GM23338 (cell line): ENCODE data around the gene FOXF1. TPM values are rescaled to one million over a fixed set of nuclear protein-coding genes. Genes with fewer than 3 reads are reported as not detected.

ENCODE experiments used
- ATAC-seq: fragments of 200-7000 bp; cut with Tn5 transposase; 3 replicates; pipeline ENCODE4 v1.9.1; 2020
- DNase-seq: peaks from one replicate; pipeline ENCODE4 v3.0.0-alpha.2; 2015; ENCODE audit warnings: low spot score
- H2AFZ ChIP-seq: fragments of 200-600 bp; sonication (generic); 2 replicates; pipeline ENCODE4 v1.8.0; 2016; ENCODE audit warnings: antibody characterized with exemption, mild to moderate bottlenecking, moderate library complexity
- H3F3A ChIP-seq: fragments of 200-600 bp; sonication (generic); replicated peaks from 2 replicates; pipeline ENCODE4 v1.8.0; 2017; ENCODE audit warnings: antibody characterized with exemption, mixed run types, low read depth
- H3K27ac ChIP-seq: fragments of 200-600 bp; sonication (generic); 2 replicates; pipeline ENCODE4 v1.6.1; 2016; ENCODE audit warnings: low read depth
- H3K27me3 ChIP-seq: fragments of 200-600 bp; sonication (generic); 2 replicates; pipeline ENCODE4 v1.8.0; 2016; ENCODE audit warnings: mild to moderate bottlenecking, mixed run types, moderate library complexity; ENCODE audit not compliant: insufficient read depth
- H3K36me3 ChIP-seq: fragments of 200-600 bp; sonication (generic); 2 replicates; pipeline ENCODE4 v1.8.0; 2016; ENCODE audit warnings: mild to moderate bottlenecking; ENCODE audit not compliant: insufficient read depth
- H3K4me1 ChIP-seq: fragments of 200-600 bp; sonication (generic); 2 replicates; pipeline ENCODE4 v1.8.0; 2016; ENCODE audit warnings: mild to moderate bottlenecking, moderate library complexity; ENCODE audit not compliant: insufficient read depth
- H3K4me2 ChIP-seq: fragments of 200-600 bp; sonication (generic); 2 replicates; pipeline ENCODE4 v1.7.1; 2017; ENCODE audit warnings: mixed run types
- H3K4me3 ChIP-seq: fragments of 200-600 bp; sonication (generic); 2 replicates; pipeline ENCODE4 v1.6.1; 2016; ENCODE audit warnings: mixed run types
- H3K79me2 ChIP-seq: fragments of 200-600 bp; sonication (generic); replicated peaks from 2 replicates; pipeline ENCODE4 v1.8.0; 2017; ENCODE audit warnings: mild to moderate bottlenecking; ENCODE audit not compliant: insufficient read depth
- H3K9me2 ChIP-seq: fragments of 200-600 bp; sonication (generic); 2 replicates; pipeline ENCODE4 v1.8.0; 2017; ENCODE audit not compliant: insufficient read depth
- H4K20me1 ChIP-seq: fragments of 200-600 bp; sonication (generic); replicated peaks from 2 replicates; pipeline ENCODE4 v1.8.0; 2017; ENCODE audit warnings: mild to moderate bottlenecking; ENCODE audit not compliant: insufficient read depth
- H3K27ac Mint-ChIP-seq: 2 replicates; pipeline ENCODE4 v1.8.0; 2020; ENCODE audit warnings: inconsistent platforms, mild to moderate bottlenecking, moderate library complexity, mixed read lengths
- H3K27me3 Mint-ChIP-seq: 3 replicates; pipeline ENCODE4 v1.8.0; 2022; ENCODE audit warnings: low read depth, mild to moderate bottlenecking, moderate library complexity, mixed read lengths, inconsistent platforms; ENCODE audit not compliant: insufficient read depth, poor library complexity
- H3K36me3 Mint-ChIP-seq: 3 replicates; pipeline ENCODE4 v1.8.0; 2021; ENCODE audit warnings: low read depth, mild to moderate bottlenecking, inconsistent platforms, moderate library complexity, mixed read lengths
- H3K4me1 Mint-ChIP-seq: 3 replicates; pipeline ENCODE4 v1.8.0; 2020; ENCODE audit warnings: mild to moderate bottlenecking, inconsistent platforms, mixed read lengths
- H3K4me3 Mint-ChIP-seq: 3 replicates; pipeline ENCODE4 v1.8.0; 2021; ENCODE audit warnings: moderate library complexity, mild to moderate bottlenecking, inconsistent platforms, mixed read lengths
- H3K9me3 Mint-ChIP-seq: 3 replicates; pipeline ENCODE4 v1.8.0; 2020; ENCODE audit warnings: moderate library complexity, mild to moderate bottlenecking, inconsistent platforms, mixed read lengths
- CREB1 ChIP-seq: fragments of 250-450 bp; sonication (Bioruptor Pico); IDR thresholded peaks from 2 replicates; pipeline ENCODE4 v1.5.0; 2020; ENCODE audit warnings: low read depth, mild to moderate bottlenecking, moderate library complexity
- CTCF ChIP-seq, 2 experiments: fragments of 200-600 bp in 1 of 2; sonication (generic) in 1 of 2; conservative IDR thresholded peaks; 2 replicates each; pipeline versions ENCODE4 v1.5.1 to v1.6.1; 2016 to 2017; ENCODE audit warnings: antibody characterized with exemption in 2 of 2, low read depth in 2 of 2, mild to moderate bottlenecking in 2 of 2, moderate library complexity in 1 of 2
- ETS1 ChIP-seq: IDR thresholded peaks from 2 replicates; pipeline ENCODE4 v1.6.1; 2016; ENCODE audit warnings: antibody characterized with exemption
- EZH2 ChIP-seq: fragments of 200-600 bp; sonication (generic); IDR thresholded peaks from one replicate; pipeline ENCODE4 v1.8.0; 2017; ENCODE audit warnings: antibody characterized with exemption, mild to moderate bottlenecking, low read depth; ENCODE audit not compliant: unreplicated experiment
- EZH2phosphoT487 ChIP-seq: fragments of 200-600 bp; sonication (generic); IDR thresholded peaks from one replicate; pipeline ENCODE4 v1.8.1; 2018; ENCODE audit warnings: antibody characterized with exemption; ENCODE audit not compliant: unreplicated experiment
- JUNB ChIP-seq: IDR thresholded peaks from one replicate; pipeline ENCODE4 v1.6.1; 2016; ENCODE audit warnings: antibody characterized with exemption; ENCODE audit not compliant: unreplicated experiment
- POLR2AphosphoS5 ChIP-seq: IDR thresholded peaks from 2 replicates; pipeline ENCODE4 v1.6.1; 2016; ENCODE audit warnings: antibody characterized with exemption, low read depth
- REST ChIP-seq: IDR thresholded peaks from one replicate; pipeline ENCODE4 v1.6.1; 2018; ENCODE audit warnings: antibody characterized with exemption; ENCODE audit not compliant: unreplicated experiment
- STAT1 ChIP-seq: IDR thresholded peaks from one replicate; pipeline ENCODE4 v1.6.1; 2016; ENCODE audit warnings: antibody characterized with exemption; ENCODE audit not compliant: unreplicated experiment
- ZNF114 ChIP-seq: fragments of 250-450 bp; sonication (Bioruptor Pico); IDR thresholded peaks from 2 replicates; pipeline ENCODE4 v1.5.0; 2020; ENCODE audit warnings: mild to moderate bottlenecking, moderate library complexity
- ZNF331 ChIP-seq: fragments of 250-450 bp; sonication (Bioruptor Pico); IDR thresholded peaks from 2 replicates; pipeline ENCODE4 v1.5.0; 2020; ENCODE audit warnings: low read depth, mild to moderate bottlenecking, moderate library complexity
- polyA plus RNA-seq: library from polyadenylated mRNA; unstranded; fragments of >200 nt; fragmentation: Nextera tagmentation; extraction: Ambion mirVana; gene quantifications from 2 replicates; pipeline ENCODE4 v1.2.1, GENCODE V29; 2016
- total RNA-seq: library from RNA; depleted of rRNA; stranded (reverse); fragments of >200 nt; shearing (Covaris generic); gene quantifications from 2 replicates; pipeline ENCODE4 v1.2.3, GENCODE V29; 2014

The FOXF1 gene
- total and polyA plus RNA-seq, 2 experiments from 2014 or later: 0.10 to 0.15 TPM

- no peaks in the 10 kb centered on the region for H3K79me2 ChIP-seq
- no peaks in the 10 kb centered on the region for H3K36me3 Mint-ChIP-seq
- no peak overlapping the region for H3K4me3 Mint-ChIP-seq
- TF ChIP-seq CTCF (conservative IDR thresholded peaks at IDR 0.05; ENCODE audit: low read depth in 2 of 2) (peak; percentile 87 to 92), ZNF331 (CRISPR knock-in tag) (no peak), ETS1 (no peak)
- H2AFZ ChIP-seq: no peak overlapping the region
- H3K4me1 ChIP-seq: peaks cover 11% of the 10 kb centered on the region
- H3K27ac ChIP-seq: no peak overlapping the region
- H3K4me3 ChIP-seq: no peak overlapping the region
- H3K36me3 ChIP-seq: no peaks in the 10 kb centered on the region
- no peaks in the 10 kb centered on the region for H3F3A ChIP-seq
- ATAC-seq: peak; percentile 31
- no peaks in the 10 kb centered on the region; the same call in 1 of the 3 replicates for H3K9me3 Mint-ChIP-seq
- no peak overlapping the region for H3K27ac Mint-ChIP-seq
- no peak overlapping the region for H3K4me2 ChIP-seq
- peak; percentile 87 for DNase-seq
- peaks cover 64% of the 10 kb centered on the region for H3K27me3 Mint-ChIP-seq
- H3K27me3 ChIP-seq: peaks cover 50% of the 10 kb centered on the region
- H4K20me1 ChIP-seq: peaks cover 1% of the 10 kb centered on the region
- no peaks in the 10 kb centered on the region for H3K9me2 ChIP-seq
- H3K4me1 Mint-ChIP-seq: peaks cover 10% of the 10 kb centered on the region
These were observed 9.5 kb downstream of the FOXF1 start for GRCh38 chr16:86519649-86520316.

GRCh38 chr16:86520317-86521210 is 10.2 kb downstream of the FOXF1 start:
- Mint-ChIP-seq H3K4me1 (peaks cover 7% of the 10 kb centered on the region), H3K9me3 (no peaks in the 10 kb centered on the region; the same call in 2 of the 3 replicates), H3K27me3 (peaks cover 57% of the 10 kb centered on the region), H3K36me3 (no peaks in the 10 kb centered on the region), H3K27ac (no peak overlapping the region), H3K4me3 (no peak overlapping the region)
- H3F3A ChIP-seq: no peaks in the 10 kb centered on the region
- H2AFZ ChIP-seq: no peak overlapping the region
- H3K27me3 ChIP-seq: peaks cover 42% of the 10 kb centered on the region
- no peak overlapping the region for H3K27ac ChIP-seq
- H3K9me2 ChIP-seq: no peaks in the 10 kb centered on the region
- H3K4me3 ChIP-seq: no peak overlapping the region
- H3K79me2 ChIP-seq: no peaks in the 10 kb centered on the region
- H3K4me1 ChIP-seq: peaks cover 8% of the 10 kb centered on the region; the same call in 1 of the 2 replicates
- DNase-seq (no peak), ATAC-seq (no peak)
- no peak overlapping the region for H3K4me2 ChIP-seq
- no peaks in the 10 kb centered on the region; the same call in 1 of the 2 replicates for H4K20me1 ChIP-seq
- no peaks in the 10 kb centered on the region for H3K36me3 ChIP-seq
- TF ChIP-seq ETS1: no peak
- no peak for TF ChIP-seq ZNF114 (CRISPR knock-in tag)
- no peak for TF ChIP-seq CTCF (conservative IDR thresholded peaks at IDR 0.05; ENCODE audit: low read depth in 2 of 2)
- no peak for TF ChIP-seq POLR2AphosphoS5
- TF ChIP-seq JUNB: no peak
- TF ChIP-seq ZNF331 (CRISPR knock-in tag): no peak
- TF ChIP-seq REST: no peak
- no peak for TF ChIP-seq EZH2
- no peak for TF ChIP-seq CREB1 (CRISPR knock-in tag)
- no peak for TF ChIP-seq STAT1
- TF ChIP-seq EZH2phosphoT487: no peak
